HG03565 (cell line): Measurements from ENCODE around the gene EIF2D.
"Not testable (repeated sequence)": the region's sequence is repeated elsewhere in the genome, so short reads cannot be mapped to it uniquely, and the experiment has no call there.

Experiments used
- ATAC-seq: cut with Tn5 transposase; IDR thresholded peaks from one replicate; pipeline ENCODE4 v1.9.1; 2021; ENCODE audit warnings: mild to moderate bottlenecking, moderate library complexity; ENCODE audit not compliant: unreplicated experiment

Gene EIF2D

DNA sequence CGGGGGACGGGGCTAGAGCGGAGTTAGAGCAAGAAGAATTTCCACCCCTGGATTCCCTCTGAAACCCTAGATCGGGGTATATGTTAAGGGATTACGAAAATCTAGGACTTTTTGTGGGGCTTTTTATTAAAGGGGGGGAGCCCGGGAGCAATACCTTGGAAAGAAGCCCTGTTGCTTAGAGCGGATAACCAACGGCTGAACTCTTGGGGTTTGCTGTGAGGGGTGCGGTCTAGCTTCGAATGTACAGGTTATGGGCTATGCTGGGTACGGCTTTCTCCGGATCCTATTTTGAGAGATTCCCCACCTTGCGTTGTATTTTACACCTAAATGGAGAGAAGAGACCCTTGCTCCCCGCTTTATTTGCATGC, 23.7 kb upstream of the EIF2D start:
- ATAC-seq, result no peak

DNA sequence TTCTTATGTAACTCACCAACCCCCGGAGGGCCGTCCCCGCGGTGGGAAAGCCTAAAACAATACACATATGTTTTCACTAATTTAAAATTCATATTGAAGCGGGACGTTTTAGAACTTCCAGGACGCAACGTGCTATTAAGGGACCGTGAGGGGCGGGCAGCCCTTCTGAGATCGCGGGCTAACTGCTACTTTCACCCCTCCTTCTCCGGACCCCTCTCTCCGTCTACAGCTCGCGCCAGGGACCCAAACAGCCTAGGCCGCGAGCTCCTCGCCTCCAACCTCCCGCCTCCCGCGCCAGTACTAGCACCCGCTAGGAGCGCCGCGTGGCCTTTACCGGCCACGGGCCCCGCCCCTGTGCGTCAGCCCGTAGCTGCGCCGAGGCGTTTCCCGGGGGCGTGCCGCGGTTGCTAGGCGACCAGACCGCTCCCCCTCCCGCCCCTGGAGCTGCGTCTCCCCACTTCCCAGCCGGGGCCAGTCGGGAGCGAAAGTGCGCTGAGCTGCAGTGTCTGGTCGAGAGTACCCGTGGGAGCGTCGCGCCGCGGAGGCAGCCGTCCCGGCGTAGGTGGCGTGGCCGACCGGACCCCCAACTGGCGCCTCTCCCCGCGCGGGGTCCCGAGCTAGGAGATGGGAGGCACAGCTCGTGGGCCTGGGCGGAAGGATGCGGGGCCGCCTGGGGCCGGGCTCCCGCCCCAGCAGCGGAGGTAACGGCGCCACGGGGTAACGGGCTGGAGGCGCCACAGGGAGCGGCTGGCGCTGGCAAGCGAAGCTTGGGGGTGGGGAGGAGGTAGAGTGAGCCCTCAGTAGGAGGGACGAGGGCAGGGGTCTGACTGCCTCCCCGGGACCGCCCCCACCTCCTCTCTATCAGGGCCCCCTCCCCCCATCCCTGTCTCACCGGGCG, 23.1 kb upstream of the EIF2D start, which contains the start of gene DYRK3:
DYRK3 (plus strand) TSS at position 457 of the 898 bp plus-strand sequence; CDS start at position 625, 168 bp downstream.
- ATAC-seq, result peak; percentile 79

DNA sequence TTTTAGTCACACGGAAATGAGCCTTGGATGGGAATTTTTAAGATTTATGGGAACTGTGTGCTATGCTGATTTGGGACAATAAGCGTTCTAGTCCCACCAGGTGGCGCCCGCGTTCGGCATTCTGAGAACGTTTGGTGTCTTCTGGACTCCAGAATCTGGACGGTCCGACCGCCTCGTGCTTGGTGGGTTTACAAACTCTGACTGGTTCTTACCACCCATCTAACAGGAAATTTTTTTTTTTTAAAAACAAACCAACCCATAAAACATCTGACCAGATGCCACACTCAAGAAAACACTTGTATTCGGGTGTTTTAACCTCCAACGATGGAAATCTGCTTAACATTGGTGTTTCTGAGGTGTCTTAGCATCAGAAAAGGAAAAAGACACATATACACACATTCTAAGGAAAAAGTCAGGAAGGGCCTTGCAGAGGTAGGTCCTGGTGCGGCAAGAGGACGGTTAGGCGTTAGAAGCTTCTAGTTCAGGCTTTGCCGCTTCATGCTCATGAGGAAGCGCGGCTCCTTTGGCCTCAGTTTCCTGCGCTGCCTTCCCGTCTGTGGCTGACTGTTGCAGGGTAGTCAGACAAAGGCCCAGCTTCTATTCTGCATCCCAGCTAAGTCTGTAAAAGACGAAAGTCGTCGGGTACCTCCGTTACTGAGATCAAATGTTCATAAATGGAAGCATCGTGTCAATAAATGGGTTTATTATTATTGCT, 22.3 kb upstream of the EIF2D start:
- no peak for ATAC-seq

DNA sequence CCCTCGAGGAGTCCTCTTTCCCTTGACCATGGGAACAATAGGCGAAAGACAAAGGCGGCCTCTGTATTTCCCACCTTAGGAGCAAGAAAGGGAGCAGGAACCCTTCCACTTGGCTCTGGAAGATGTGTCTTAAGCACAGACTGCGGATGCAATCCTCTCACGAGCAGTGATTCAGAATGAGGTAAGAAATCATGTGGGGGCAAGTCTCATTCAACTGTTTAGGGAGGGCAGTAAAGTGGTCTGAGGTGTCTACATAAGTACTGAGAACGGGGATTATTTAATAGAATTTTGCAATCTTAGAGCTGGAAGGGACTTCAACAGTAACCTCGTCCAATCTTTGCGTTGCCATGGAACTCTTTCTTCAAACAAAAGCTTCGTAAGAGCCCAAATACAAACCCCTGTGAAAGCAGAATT, 21.4 kb upstream of the EIF2D start:
- no peak for ATAC-seq

DNA sequence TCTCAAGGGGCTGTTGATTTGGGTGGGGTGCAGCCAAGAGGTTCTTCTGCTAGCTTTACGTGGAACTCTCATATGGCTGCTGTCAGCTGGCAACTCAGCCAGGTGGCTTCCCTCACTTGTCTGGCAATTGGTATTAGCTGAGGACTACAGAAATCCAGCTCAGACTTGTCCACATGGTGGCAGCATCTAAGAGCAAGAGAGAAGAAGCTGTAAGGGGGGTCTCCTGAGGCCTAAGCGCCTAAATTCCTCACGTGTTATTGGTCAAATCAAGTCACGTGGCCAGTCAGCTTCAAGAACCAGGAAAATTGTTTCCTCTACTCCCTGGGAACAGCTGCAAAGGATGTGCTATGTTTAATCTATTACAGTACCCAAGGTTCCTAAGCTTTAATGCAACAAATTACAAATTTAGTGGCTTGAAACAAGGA, 18.8 kb upstream of the EIF2D start:
- no peak for ATAC-seq

DNA sequence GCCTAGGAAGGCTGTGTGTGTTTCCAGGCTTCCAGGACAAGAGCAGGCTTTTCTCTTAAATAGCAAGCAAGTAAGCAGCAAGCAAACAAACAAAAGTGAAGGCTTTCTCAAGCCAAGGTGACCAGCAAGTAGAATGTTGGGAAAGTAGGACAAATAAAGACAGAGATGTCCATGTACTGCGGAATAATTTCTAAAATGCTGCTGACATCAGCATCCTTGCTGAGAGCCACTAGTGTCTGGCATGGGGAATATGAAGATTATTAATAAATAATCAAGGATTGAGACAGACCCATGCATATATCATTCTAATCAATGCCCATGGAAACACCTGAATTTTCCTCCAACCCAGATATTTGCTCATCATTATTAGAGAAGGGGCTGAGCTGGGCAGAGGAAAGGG, 16.7 kb upstream of the EIF2D start:
- no peak for ATAC-seq

DNA sequence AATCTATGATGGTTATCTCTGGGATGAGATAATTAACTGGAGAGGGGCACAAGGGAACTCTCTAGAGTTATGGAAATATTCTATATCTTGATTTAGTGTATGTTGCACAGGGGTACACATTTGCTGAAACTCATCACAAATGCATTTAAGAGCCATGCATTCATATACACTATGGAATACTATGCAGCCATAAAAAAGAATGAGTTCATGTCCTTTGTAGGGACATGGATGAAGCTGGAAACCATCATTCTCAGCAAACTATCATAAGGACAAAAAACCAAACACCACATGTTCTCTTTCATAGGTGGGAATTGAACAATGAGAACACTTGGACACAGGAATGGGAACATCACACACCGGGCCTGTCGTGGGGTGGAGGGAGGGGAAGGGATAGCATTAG, 14.1 kb upstream of the EIF2D start:
- ATAC-seq, result not testable (repeated sequence)

DNA sequence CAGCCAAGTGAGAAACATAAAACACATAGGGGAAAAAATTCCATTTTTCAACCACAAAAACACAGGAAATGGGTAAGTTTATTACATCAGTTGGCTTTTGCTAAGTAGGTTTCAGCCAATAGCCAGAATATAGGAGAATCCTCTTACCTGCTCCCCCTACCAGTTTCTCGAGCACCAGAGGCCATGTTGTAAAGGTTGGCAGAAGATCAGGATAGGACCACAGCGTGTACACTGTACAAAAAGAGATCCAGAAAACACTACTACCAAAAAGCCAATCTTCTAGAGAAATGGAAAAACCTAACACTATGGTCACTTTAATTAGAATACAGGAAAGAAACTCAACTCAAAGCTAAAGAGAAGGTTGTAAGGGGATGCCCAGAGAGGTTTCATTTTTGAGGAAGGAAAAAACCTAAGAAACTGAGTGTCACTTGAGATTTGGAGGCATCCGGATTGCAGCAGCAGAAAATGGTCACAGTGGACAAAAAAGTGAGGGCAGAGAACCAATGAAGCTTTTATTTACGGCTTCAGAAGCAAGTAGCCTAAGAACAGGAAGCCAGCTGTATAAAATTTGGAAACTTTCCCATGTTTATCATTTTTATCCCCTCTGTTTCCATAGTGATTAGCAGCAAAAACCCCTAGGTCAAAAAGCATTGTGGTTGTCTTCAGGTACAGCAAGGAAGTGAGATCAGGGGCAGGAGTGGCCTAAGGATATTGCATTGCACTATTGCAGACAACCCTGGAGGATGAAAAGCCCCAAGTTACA, 2.9 kb downstream of the EIF2D start:
- ATAC-seq, result no peak

DNA sequence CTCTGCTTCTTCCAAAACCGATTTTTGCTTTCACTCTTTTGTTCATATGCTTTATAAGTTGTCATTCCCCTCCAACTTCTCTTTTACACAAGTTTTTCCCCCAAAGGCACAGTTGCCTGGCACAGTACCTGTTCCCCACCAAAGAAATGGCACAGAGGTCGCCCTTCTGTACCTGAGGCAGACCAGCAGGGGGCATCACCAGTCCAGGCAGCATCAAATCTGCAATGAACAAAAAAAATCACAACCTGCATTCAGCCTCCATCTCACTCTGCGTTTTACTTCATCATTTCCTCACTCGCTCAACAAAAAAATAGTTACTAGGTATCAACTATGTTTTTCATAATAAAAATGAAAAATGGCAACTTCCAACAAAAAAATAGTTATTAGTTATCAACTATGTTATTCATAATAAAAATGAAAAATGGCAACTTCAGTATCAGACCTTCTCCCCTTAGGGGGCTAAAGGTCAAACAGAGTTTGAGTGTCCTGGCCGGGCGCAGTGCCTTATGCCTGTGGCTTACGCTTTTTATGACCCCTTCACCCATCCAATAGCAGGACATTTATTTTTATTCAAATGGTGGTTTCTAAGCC, 4.1 kb downstream of the EIF2D start:
- no peak for ATAC-seq

DNA sequence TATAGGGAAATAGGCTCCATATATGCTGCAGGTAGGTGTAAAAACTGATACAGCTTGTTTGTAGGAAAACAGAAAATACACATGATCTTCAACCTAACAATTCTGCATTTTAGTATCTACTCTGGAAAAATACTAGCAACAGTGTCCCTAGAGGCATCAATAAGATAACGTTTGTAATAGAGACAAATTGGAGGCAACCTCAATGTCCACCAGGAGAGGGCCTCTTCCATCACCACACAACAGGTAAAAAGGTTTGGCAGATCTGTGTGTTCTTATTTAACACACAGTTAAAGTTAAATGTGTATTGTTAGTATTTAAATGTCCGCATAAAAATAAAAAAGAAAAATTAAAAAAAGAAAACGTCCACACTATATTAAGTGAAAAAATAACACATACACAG, 5.4 kb downstream of the EIF2D start:
- ATAC-seq, result no peak

DNA sequence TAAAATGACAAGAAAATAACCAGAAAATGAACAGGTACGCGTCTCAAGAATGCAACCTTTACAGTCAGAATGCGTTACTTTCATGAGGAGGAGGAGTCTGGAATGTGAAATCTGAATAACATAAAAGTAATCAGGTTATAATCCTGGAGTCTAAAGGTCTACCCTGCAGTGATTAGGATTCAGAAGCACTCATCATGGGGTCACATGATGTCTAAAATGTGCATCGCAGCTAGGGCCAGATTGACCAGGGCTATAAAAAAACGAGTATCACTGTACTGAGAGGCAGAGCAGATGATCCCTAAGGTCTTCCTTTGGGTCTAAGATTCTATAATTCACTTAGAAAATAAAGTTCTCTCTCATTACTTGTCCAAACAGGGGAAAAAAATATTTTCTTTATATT, 7.4 kb downstream of the EIF2D start:
- no peak for ATAC-seq

DNA sequence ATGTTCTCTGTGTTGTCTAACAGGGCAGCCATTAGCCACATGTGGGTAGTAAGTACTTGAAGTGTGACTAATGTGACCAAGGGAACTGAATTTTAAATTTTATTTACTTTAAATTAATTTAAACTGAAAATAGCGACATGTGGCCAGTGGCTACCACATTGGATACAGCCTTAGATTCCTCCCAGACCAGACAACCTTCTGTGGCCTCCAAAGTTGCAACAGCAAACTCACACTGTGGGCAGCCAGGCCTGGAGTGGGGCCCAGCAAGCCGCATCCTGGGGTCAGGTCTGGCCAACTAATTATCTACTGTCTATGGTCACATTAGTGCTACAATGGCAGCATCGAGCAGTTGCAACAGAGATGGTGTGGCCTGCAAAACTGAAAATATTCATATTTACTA, 11.7 kb downstream of the EIF2D start:
- no peak for ATAC-seq

DNA sequence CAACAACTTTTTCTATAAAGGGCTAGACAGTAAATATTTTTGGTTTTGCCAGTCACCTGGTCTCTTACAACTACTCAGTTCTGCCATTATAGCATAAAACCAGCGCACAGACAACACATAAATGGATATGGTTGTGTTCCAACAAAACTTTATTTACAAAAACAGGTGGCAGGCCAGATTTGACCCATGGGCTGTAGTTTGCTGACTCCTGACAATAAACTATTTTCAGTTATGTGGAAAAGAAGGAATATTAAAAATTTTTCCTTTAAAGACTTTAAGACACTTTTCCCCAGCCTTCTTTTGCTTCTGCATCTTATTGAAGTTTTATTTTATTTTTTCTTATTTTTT, 16.0 kb downstream of the EIF2D start:
- ATAC-seq, result no peak

DNA sequence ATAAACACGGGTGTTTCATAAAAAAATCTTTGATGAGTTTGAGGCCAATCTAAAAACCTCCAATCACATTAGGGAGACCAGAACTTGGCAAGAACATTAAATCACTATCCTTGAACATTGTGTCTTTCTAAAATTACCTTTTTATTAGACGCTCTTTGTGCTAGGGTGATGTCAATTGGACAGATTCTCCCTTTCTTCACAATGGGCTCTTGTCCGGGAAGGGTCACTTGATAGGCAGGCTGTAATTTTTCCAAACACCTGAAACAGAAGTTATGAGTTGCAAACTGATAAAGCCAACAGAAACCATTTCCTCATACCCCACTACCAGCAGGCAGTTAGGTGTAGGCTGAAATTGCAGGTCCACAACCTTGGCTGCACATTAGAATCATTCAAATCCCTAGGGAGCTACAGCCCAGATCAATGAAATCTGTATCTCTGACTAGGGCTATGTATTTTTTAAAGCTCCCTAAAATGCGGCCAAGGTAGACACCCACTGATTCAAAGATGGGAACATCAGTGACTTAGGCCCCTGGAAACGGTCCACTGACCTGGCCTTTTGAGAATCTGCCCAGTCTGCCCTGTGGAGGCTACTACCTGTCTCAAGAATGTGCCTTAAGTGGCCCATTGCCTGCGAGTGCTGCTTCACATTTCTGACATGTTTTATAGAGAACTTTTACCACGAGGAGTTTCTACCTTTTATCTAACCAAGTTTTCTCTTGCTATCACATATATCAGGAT, 16.5 kb downstream of the EIF2D start:
- ATAC-seq, result no peak

DNA sequence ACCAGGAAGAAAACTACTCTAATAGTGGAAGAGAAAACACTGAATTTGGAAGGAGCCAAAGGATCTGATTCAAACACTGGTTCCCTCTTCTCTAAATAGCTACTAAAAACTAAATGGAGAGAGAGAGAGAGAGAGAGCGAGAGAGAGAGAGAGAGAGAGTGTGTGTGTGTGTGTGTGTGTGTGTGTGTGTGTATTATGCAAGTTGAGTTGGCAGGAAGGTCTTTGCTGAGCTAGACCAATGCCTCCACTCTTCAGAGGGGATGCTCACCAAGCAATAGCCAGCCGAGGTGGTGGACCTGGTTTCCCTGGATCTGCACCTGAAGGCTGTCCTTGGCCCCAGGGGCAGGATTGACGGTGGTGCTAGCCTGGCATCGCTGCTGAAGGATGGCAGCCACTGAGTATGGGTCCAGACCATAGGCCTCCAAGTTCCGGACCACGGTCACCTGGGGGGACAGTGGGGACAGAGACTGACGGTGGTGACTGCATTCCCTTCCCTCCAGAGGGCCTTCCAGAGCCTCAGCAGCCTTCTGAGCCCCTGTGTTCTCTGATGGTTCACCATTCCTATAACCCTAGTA, 18.8 kb downstream of the EIF2D start:
- ATAC-seq, result no peak

DNA sequence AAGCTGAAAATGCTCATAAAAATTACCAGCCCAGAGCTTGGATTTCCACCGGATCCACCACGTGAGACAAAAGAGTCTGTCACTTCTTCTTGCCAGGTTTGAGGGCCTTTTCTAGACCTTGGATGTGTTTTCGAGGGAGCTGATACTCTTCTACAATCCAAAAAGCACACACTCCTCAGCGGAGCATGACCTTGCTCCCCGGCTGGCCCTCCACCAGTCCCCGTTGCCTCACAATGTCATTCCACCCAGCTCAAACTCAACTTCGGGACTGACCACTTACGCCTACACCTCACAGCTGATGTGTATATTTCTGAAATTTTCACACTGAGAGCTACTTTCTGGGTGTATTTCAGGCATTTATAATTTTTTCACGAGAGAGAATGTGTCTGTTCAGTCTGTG, 20.6 kb downstream of the EIF2D start:
- no peak for ATAC-seq

DNA sequence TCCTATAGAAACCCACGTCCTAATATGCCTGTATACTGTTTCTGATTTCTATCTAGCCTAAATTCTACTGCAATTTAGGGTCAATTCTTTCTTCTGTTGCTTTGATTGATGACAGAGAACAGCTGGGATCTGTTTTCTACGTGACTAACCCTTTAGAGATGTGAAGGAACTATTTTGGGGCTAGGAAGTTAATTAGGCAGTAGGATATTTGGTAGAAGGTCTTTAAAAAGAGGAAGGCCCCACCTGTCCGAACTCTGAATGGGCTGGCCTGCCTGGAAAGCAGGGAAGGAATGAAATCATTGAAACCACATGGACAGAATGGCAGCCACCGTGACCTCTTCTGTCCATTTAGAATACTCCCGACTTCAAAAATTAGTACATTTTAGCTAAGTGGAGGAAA, 21.0 kb downstream of the EIF2D start:
- no peak for ATAC-seq

DNA sequence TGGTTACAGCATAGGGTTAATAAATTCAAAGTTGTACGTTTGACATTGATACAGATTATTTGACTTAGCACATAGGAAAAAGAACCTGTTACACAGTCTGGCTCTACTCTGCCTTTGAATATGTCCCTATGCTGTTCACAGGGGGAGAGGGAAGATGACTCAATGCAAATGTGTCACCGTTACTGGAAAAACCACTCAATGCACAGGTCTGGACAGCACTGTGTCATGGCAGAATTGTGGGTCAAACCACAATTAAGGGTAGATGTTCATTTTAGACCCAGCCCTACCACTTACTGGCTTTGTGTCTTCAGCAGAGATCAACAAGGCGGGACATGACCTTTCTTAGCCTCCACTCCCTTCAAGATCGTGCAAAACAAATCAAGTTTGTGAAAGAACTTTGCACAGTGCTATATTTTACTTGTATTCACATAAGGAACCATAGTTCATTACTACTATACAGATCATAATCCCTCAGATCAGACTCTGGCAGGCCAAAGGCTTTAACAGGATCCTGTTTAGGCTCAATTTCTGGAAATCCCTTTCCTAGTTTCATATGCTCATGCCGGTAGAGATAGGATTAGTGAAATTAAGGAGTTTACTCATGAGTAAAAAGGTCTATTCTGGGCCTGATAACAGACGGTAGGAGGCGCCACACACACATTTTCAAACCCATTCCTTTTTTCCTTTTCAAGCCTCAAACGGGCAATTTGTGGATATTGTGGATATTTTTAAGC, 22.1 kb downstream of the EIF2D start:
- no peak for ATAC-seq

DNA sequence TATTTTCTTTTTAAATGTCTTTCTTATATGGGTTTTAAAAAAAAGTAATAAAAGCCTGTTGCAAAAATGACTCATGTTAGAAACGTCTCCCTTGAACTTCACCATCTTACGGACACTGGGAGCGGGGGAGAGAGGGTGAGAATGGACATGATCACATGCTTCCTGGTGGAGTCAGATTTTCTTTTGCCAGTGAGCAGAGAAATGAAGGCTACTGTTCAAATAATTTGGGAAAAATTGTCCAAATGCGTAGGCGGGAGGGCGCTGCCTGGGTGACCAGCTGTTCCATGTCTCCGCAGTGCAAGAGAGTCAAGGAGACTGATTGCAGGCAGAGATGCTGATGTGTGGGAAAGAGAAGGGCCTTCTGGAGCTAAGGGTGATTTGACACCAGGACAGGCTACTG, 23.1 kb downstream of the EIF2D start:
- ATAC-seq, result no peak

DNA sequence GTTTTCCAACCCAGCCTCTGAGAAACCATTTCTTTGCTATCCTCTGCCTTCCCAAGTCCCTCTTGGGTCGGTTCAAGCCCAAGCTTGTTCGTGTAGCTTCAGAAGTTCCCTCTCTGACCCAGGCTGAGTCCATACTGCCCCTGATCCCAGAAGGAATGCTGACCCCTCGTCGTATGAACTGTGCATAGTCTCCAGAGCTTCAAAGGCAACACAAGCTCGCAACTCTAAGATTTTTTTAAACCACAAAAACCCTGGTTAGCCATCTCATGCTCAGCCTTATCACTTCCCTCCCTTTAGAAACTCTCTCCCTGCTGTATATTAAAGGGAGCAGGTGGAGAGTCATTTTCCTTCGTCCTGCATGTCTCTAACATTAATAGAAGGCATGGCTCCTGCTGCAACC, 23.8 kb downstream of the EIF2D start:
- ATAC-seq, result no peak
